ENCODE data around the gene SGIP1. TPM values are rescaled to one million over a fixed set of nuclear protein-coding genes. Genes with fewer than 3 reads are reported as not detected.

SGIP1 gene
- total and polyA plus RNA-seq, 2 experiments from 2014 or later, result 2.4 to 6.1 TPM

GRCh38 chr1:66540434-66541032, 6.6 kb downstream of the SGIP1 start (continued):
- no peak for TF ChIP-seq ZNF462 (CRISPR knock-in tag; IDR thresholded peaks at IDR 0.05)
- no peak for TF ChIP-seq ZNF114 (CRISPR knock-in tag; IDR thresholded peaks at IDR 0.05)
- no peak for TF ChIP-seq NANOG (IDR thresholded peaks at IDR 0.05; ENCODE audit: borderline replicate concordance)
- TF ChIP-seq EZH2phosphoT487 (IDR thresholded peaks at IDR 0.05; ENCODE audit: unreplicated experiment), result no peak
- no peak for TF ChIP-seq STAT1 (IDR thresholded peaks at IDR 0.05; ENCODE audit: unreplicated experiment)

- Mint-ChIP-seq H3K36me3 (ENCODE audit: low read depth) (no peaks in the 10 kb centered on the region), H3K27me3 (ENCODE audit: insufficient read depth, low read depth, poor library complexity) (peaks cover 4% of the 10 kb centered on the region), H3K4me3 (no peak overlapping the region), H3K9me3 (no peaks in the 10 kb centered on the region), H3K27ac (no peak overlapping the region), H3K4me1 (peaks cover 26% of the 10 kb centered on the region)
- H2AFZ ChIP-seq, result no peak overlapping the region
- no peaks in the 10 kb centered on the region for H4K20me1 ChIP-seq (replicated peaks; ENCODE audit: insufficient read depth)
- no peaks in the 10 kb centered on the region for H3K9me2 ChIP-seq (ENCODE audit: insufficient read depth)
- DNase-seq (ENCODE audit: low spot score), result no peak
- H3K4me3 ChIP-seq, result no peak overlapping the region
- no peak overlapping the region for H3K4me2 ChIP-seq
- H3K36me3 ChIP-seq (ENCODE audit: insufficient read depth), result no peaks in the 10 kb centered on the region
- H3F3A ChIP-seq (replicated peaks; ENCODE audit: low read depth), result no peaks in the 10 kb centered on the region
- no peak overlapping the region for H3K27ac ChIP-seq (ENCODE audit: low read depth)
- H3K27me3 ChIP-seq (ENCODE audit: insufficient read depth), result no peaks in the 10 kb centered on the region
- ATAC-seq, result no peak
- no peaks in the 10 kb centered on the region for H3K79me2 ChIP-seq (replicated peaks; ENCODE audit: insufficient read depth)
- peaks cover 27% of the 10 kb centered on the region for H3K4me1 ChIP-seq (ENCODE audit: insufficient read depth)
- TF ChIP-seq ZNF331 (CRISPR knock-in tag; IDR thresholded peaks at IDR 0.05; ENCODE audit: low read depth), result no peak
- TF ChIP-seq REST (IDR thresholded peaks at IDR 0.05; ENCODE audit: unreplicated experiment), result no peak
- TF ChIP-seq JUNB (IDR thresholded peaks at IDR 0.05; ENCODE audit: unreplicated experiment), result no peak
- no peak for TF ChIP-seq STAT1 (IDR thresholded peaks at IDR 0.05; ENCODE audit: unreplicated experiment)
These were observed 8.4 kb downstream of the SGIP1 start for GRCh38 chr1:66542314-66542713.

All from GM23338 (cell line).